Neural cell (in vitro differentiated cells): ENCODE data around the gene CCDC85C.

Experiments
- CTCF ChIP-seq: fragments of 450-650 bp; IDR thresholded peaks from 2 replicates; pipeline ENCODE4 v1.5.1; 2014; ENCODE audit warnings: antibody characterized with exemption, mild to moderate bottlenecking, moderate library complexity; ENCODE audit not compliant: poor library complexity, severe bottlenecking
- EZH2 ChIP-seq: fragments of 200-600, 300-800 bp; shearing (Covaris generic), sonication (generic); IDR thresholded peaks from 2 replicates; pipeline ENCODE4 v1.6.1; 2014; ENCODE audit warnings: antibody characterized with exemption, low read length, borderline replicate concordance, mild to moderate bottlenecking; ENCODE audit not compliant: insufficient read depth, poor library complexity, severe bottlenecking
- POLR2AphosphoS5 ChIP-seq: IDR thresholded peaks from 2 replicates; pipeline ENCODE4 v1.6.1; 2012
- REST ChIP-seq: IDR thresholded peaks from 2 replicates; pipeline ENCODE4 v1.6.1; 2012; ENCODE audit warnings: borderline replicate concordance

GRCh38 chr14:99546234-99546879 is 57.6 kb downstream of the CCDC85C start:
- TF ChIP-seq CTCF, result no peak
- TF ChIP-seq EZH2, result no peak
- no peak for TF ChIP-seq POLR2AphosphoS5
- TF ChIP-seq REST, result no peak
